Bronchial epithelial cell (primary cell): Measurements from ENCODE around the gene ZNFX1. TPM values are rescaled to one million over a fixed set of nuclear protein-coding genes. Genes with fewer than 3 reads are reported as not detected.

Experiments used
- DNase-seq: peaks from one replicate; pipeline ENCODE4 v3.0.0-alpha.2; 2010; ENCODE audit warnings: low read depth
- FAIRE-seq: peaks from 2 replicates; lab custom pipeline; 2011; peaks lifted over from hg19 to GRCh38; lab: Jason Lieb, UNC
- H3K27me3 ChIP-seq: 2 replicates; pipeline ENCODE4 v1.5.1; 2011; ENCODE audit warnings: low read length; ENCODE audit not compliant: control insufficient read depth, insufficient read depth
- H3K36me3 ChIP-seq: 2 replicates; pipeline ENCODE4 v1.5.1; 2011; ENCODE audit warnings: low read length; ENCODE audit not compliant: control insufficient read depth, insufficient read depth
- H3K4me3 ChIP-seq: 2 replicates; pipeline ENCODE4 v1.5.1; 2011; ENCODE audit warnings: mild to moderate bottlenecking, low read depth, low read length, control low read depth
- total RNA-seq: library from RNA; depleted of rRNA; stranded (reverse); fragments of >200 nt; gene quantifications from 2 replicates; pipeline ENCODE4 v1.2.1, GENCODE V29; 2014
- TF ChIP-seq, protein P1 (sequence below): IDR thresholded peaks from 2 replicates; pipeline ENCODE4 v1.5.1; 2011; ENCODE audit warnings: mild to moderate bottlenecking, moderate library complexity, low read length, control low read depth, inconsistent platforms; ENCODE audit not compliant: insufficient read depth, severe bottlenecking

Gene ZNFX1
- total RNA-seq, 1 donor from 2014 or later: 12.4 TPM

DNA sequence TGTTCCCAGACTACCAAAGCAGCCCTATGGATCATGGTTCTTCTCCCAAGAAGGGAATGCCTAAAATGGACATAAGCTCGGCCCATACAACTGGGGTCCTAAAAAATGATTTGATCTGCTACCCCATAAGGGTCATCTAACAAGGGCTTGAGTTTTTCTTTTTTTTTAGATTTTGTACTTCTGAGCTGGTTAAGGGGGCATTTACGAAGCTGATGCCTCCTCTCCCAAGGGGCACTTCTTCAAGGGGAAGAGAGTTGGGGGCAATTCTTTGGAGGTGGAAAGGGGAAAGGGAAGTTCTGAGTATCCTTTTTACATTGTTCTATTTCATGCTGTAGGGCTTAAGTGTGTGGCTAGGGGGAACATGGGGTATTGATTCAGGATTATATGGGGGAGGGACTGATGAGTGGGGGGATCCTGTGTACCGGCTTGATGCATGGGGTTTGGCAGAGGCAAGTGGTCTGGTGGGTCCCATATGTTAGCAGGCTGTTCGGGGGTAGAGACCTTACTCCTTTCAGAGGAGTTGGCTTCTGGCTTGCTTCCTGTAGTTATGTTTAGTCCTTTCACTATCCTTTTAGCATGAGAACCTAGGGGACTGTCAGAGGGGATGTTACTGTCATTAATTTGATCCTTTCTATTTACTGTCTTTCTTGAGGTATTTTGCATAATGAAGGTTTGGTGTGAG is 8.1 kb upstream of the ZNFX1 start:
- Histone ChIP-seq H3K4me3 (no peak overlapping the region), H3K27me3 (no peaks in the 10 kb centered on the region), H3K36me3 (peaks cover 54% of the 10 kb centered on the region)
- TF ChIP-seq, protein P1, sequence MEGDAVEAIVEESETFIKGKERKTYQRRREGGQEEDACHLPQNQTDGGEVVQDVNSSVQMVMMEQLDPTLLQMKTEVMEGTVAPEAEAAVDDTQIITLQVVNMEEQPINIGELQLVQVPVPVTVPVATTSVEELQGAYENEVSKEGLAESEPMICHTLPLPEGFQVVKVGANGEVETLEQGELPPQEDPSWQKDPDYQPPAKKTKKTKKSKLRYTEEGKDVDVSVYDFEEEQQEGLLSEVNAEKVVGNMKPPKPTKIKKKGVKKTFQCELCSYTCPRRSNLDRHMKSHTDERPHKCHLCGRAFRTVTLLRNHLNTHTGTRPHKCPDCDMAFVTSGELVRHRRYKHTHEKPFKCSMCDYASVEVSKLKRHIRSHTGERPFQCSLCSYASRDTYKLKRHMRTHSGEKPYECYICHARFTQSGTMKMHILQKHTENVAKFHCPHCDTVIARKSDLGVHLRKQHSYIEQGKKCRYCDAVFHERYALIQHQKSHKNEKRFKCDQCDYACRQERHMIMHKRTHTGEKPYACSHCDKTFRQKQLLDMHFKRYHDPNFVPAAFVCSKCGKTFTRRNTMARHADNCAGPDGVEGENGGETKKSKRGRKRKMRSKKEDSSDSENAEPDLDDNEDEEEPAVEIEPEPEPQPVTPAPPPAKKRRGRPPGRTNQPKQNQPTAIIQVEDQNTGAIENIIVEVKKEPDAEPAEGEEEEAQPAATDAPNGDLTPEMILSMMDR: no peak
- no peak for DNase-seq
- no peak for FAIRE-seq

DNA sequence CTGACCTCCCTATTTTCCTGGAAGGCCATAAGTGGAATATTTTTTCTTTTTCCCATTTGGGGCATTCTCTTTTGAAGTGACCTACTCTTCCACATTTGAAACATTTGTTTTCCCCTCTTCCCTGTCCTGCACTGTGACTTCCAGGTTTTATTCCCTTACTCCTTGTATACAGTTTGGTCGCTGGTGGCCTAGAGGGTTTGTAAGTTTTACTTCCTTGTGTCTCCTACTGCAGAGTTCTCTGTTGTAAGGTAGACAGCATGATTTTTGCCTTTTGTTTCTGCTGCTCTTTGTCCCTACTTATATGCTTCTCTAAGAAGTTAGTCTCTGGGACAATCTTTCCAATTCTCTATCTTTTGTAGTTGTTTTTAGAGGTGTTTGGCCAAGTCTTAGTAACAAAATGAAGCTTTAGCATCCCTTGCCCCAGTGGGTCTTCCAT is 7.4 kb upstream of the ZNFX1 start:
- TF ChIP-seq, protein P1: no peak
- Histone ChIP-seq H3K27me3 (no peaks in the 10 kb centered on the region), H3K4me3 (no peak overlapping the region), H3K36me3 (peaks cover 59% of the 10 kb centered on the region)
- DNase-seq (no peak), FAIRE-seq (no peak)

DNA sequence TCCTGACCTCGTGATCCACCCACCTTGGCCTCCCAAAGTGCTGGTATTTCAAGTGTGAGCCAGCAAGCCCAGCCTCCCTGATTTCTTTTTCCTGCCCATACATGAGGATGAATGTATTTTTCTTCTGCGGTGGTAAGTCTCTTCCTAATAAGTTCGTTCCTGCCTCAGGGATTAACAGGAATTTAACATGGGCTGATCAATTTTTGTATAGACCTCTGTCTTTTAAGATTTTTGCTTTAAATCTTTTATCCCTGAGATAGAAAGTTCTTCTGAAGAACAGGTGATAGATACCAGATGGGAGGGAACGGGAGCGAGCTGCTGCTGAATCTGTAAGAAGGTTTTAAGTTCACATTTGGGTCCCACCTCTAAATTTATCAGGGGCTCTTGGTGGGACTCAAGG is 7.0 kb upstream of the ZNFX1 start:
- no peaks in the 10 kb centered on the region for H3K27me3 ChIP-seq
- TF ChIP-seq, protein P1: no peak
- H3K36me3 ChIP-seq: peaks cover 63% of the 10 kb centered on the region
- FAIRE-seq (no peak), DNase-seq (no peak)
- no peak overlapping the region for H3K4me3 ChIP-seq

DNA sequence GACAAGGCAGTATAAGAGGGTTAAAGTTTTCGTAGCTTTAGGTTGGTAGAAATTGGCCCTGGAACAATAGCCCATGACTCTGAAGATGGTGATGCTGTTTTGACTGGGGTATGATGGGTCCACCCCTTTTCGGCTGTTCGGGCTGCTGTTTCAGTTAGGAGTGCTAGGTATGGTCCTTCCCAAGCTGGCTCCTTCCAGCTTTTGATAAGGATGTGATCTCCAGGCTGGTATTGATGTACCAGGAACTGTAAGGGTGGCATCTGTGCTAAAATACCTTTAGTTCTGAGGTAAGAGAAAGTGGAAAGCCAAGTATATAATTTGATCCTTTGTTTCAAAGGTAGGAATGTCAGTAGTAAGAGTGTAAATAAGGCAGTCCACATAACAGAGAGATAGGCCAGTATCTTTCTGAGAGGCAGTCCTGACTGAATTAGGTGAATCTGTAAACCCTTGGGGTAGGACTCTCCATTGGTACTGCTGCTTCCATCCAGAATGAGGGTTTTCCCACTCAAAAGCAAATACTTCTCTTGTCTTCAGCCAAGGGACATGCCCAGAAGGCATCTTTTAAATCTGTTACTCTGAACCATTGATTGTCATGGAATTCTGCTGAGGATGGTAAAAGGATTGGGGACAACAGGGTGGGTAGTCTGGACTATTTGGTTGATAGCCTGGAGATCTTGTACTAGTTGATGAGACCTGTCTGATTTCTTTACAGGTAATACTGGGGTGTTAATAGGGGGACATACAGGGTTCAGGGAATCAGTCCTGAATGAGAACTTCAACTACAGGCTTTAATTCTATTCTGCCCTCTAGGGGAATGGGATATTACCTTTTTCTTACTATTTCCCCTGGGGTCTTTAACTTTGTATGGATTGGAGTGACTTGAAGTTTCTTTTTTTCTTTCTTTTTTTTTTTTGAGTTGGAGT is 6.1 kb upstream of the ZNFX1 start:
- Histone ChIP-seq H3K27me3 (no peaks in the 10 kb centered on the region), H3K4me3 (no peak overlapping the region), H3K36me3 (peaks cover 64% of the 10 kb centered on the region)
- TF ChIP-seq, protein P1: no peak
- FAIRE-seq (no peak), DNase-seq (no peak)

DNA sequence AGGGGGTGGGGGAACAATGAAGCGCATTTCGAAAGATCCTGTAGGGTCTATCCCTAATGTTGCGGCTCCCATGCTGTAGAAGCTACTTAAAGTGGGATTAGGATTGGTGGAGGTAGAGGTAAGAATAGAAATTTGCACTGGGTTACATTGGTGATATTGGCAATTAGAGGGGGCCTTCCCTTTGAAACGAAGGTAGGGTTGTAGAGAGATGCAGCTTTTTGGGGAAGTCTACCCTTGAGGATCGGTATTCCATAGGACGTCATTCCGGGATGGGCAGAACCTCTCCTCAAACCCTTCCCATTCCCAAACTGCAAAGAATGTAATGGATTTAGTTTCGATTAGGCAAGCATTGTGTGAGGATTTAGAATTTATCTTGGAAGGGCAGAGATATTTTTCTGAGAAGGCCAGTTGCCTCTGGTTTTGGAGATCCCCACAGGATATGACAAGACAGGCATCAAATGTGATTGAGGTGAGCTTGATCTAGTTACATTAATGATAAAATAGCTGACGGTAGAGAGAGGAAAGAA is 5.4 kb upstream of the ZNFX1 start:
- TF ChIP-seq, protein P1: no peak
- DNase-seq: no peak
- H3K27me3 ChIP-seq: no peaks in the 10 kb centered on the region
- H3K4me3 ChIP-seq: no peak overlapping the region
- peaks cover 63% of the 10 kb centered on the region for H3K36me3 ChIP-seq
- no peak for FAIRE-seq
